Measurements from ENCODE around the gene MBD6.

DNA sequence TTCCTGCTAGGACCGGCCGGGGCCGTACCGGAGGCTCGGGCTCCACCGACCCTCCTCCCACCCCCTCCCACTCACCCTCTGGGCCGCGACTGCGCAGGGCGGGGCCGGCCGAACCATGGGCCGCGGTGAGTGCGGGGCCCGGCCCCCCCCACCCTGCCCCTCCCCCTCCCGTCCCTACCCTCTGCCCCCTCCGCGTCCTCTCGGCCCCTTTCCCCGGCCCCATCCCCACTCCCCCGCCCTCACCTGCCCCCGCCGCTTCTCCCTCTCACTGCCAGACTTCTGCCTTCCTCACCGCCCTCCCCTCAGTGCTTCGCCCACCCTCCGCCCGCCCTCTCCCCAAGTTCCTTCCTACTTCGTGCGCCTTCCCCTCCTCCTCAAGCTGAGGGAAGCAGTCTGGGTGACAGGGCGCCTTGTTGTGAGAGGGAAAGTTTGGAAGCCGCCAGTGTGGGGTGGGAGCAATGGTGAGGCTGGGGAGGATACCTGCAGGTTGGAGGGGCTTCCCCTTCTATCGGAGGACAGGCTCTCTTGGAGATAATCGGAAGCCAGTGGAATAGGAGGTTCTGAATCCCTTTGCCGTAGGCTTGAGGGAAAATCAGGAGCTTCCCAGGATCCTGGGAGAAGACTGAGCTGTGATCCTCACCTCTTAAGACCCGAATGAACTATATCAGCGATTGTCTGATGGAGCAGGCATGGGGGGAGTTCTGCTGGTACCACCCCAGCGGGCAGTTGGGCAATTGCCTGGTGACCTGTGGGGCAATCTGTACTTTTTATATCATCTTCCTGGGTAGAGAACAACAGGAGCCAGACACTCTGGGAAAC lies 472 bp downstream of the MBD6 start:
- TF ChIP-seq EZH2 (optimal IDR thresholded peaks at IDR 0.05; ENCODE audit: low read depth, low read length) (no peak), EZH2phosphoT487 (IDR thresholded peaks at IDR 0.05; ENCODE audit: low read length) (no peak)
- TF ChIP-seq, protein P1, sequence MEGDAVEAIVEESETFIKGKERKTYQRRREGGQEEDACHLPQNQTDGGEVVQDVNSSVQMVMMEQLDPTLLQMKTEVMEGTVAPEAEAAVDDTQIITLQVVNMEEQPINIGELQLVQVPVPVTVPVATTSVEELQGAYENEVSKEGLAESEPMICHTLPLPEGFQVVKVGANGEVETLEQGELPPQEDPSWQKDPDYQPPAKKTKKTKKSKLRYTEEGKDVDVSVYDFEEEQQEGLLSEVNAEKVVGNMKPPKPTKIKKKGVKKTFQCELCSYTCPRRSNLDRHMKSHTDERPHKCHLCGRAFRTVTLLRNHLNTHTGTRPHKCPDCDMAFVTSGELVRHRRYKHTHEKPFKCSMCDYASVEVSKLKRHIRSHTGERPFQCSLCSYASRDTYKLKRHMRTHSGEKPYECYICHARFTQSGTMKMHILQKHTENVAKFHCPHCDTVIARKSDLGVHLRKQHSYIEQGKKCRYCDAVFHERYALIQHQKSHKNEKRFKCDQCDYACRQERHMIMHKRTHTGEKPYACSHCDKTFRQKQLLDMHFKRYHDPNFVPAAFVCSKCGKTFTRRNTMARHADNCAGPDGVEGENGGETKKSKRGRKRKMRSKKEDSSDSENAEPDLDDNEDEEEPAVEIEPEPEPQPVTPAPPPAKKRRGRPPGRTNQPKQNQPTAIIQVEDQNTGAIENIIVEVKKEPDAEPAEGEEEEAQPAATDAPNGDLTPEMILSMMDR (IDR thresholded peaks at IDR 0.05; ENCODE audit: low read length): no peak

Data from MM.1S (cell line).